SK-N-SH treated with all-trans-retinoic acid at 6 μM for 48 hours (cell line): ENCODE data around the gene SMOC1.

Experiments
- ATAC-seq: fragments of 200-7000 bp; cut with Tn5 transposase; 3 replicates; pipeline ENCODE4 v1.9.1; 2020; ENCODE audit warnings: mild to moderate bottlenecking, moderate library complexity
- ARNTL ChIP-seq: fragments of 450-650 bp; formaldehyde crosslinking; IDR thresholded peaks from 2 replicates; pipeline ENCODE4 v1.5.0; 2020; ENCODE audit warnings: low read depth, mild to moderate bottlenecking, moderate library complexity, borderline replicate concordance
- BACH2 ChIP-seq: fragments of 250-450 bp; sonication (Bioruptor Pico); IDR thresholded peaks from 2 replicates; pipeline ENCODE4 v1.9.0; 2021; ENCODE audit warnings: mild to moderate bottlenecking, borderline replicate concordance
- CSDC2 ChIP-seq: fragments of 250-450 bp; sonication (Bioruptor Pico); IDR thresholded peaks from 2 replicates; pipeline ENCODE4 v1.5.0; 2020; ENCODE audit warnings: mild to moderate bottlenecking, moderate library complexity
- ESRRG ChIP-seq: fragments of 250-450 bp; sonication (Bioruptor Pico); IDR thresholded peaks from 2 replicates; pipeline ENCODE4 v1.6.1; 2021; ENCODE audit warnings: mild to moderate bottlenecking
- GLIS3 ChIP-seq: fragments of 250-450 bp; sonication (Bioruptor Pico); IDR thresholded peaks from 2 replicates; pipeline ENCODE4 v1.5.0; 2020; ENCODE audit warnings: mild to moderate bottlenecking, moderate library complexity
- ISL1 ChIP-seq: fragments of 250-450 bp; sonication (Bioruptor Pico); IDR thresholded peaks from 2 replicates; pipeline ENCODE4 v2.1.2; 2022; ENCODE audit warnings: mild to moderate bottlenecking, moderate library complexity
- OSR1 ChIP-seq: fragments of 250-450 bp; sonication (Bioruptor Pico); IDR thresholded peaks from 2 replicates; pipeline ENCODE4 v1.8.0; 2022; ENCODE audit warnings: moderate library complexity, mild to moderate bottlenecking, inconsistent platforms
- PPARA ChIP-seq: fragments of 250-450 bp; sonication (Bioruptor Pico); IDR thresholded peaks from 2 replicates; pipeline ENCODE4 v1.5.0; 2020; ENCODE audit warnings: mild to moderate bottlenecking, borderline replicate concordance
- RARB ChIP-seq: fragments of 250-450 bp; sonication (Bioruptor Pico); IDR thresholded peaks from 2 replicates; pipeline ENCODE4 v1.8.0; 2021; ENCODE audit warnings: mild to moderate bottlenecking, moderate library complexity
- SNAI2 ChIP-seq: fragments of 250-450 bp; sonication (Bioruptor Pico); IDR thresholded peaks from 2 replicates; pipeline ENCODE4 v1.5.0; 2020; ENCODE audit warnings: mild to moderate bottlenecking, moderate library complexity
- TCF4 ChIP-seq: fragments of 250-450 bp; sonication (Bioruptor Pico); IDR thresholded peaks from 2 replicates; pipeline ENCODE4 v1.8.0; 2021; ENCODE audit warnings: mild to moderate bottlenecking, moderate library complexity, borderline replicate concordance
- TSHZ2 ChIP-seq: fragments of 250-450 bp; sonication (Bioruptor Pico); IDR thresholded peaks from 2 replicates; pipeline ENCODE4 v1.5.0; 2020; ENCODE audit warnings: mild to moderate bottlenecking, moderate library complexity
- ZC3H10 ChIP-seq: fragments of 250-450 bp; sonication (Bioruptor Pico); IDR thresholded peaks from 2 replicates; pipeline ENCODE4 v1.5.1; 2021; ENCODE audit warnings: mild to moderate bottlenecking, moderate library complexity
- ZFP3 ChIP-seq: fragments of 250-450 bp; sonication (Bioruptor Pico); IDR thresholded peaks from 2 replicates; pipeline ENCODE4 v1.5.0; 2020; ENCODE audit warnings: mild to moderate bottlenecking, moderate library complexity
- ZFP30 ChIP-seq: fragments of 450-650 bp; formaldehyde crosslinking; IDR thresholded peaks from 2 replicates; pipeline ENCODE4 v1.5.0; 2022; ENCODE audit warnings: mild to moderate bottlenecking, moderate library complexity
- ZNF565 ChIP-seq: fragments of 450-650 bp; formaldehyde crosslinking; conservative IDR thresholded peaks from 2 replicates; pipeline ENCODE4 v1.5.0; 2020; ENCODE audit warnings: low read depth, mild to moderate bottlenecking, moderate library complexity
- ZNF70 ChIP-seq: fragments of 450-650 bp; formaldehyde crosslinking; IDR thresholded peaks from 2 replicates; pipeline ENCODE4 v1.5.0; 2020; ENCODE audit warnings: mild to moderate bottlenecking, moderate library complexity
- ZNF8 ChIP-seq: fragments of 450-650 bp; formaldehyde crosslinking; IDR thresholded peaks from 2 replicates; pipeline ENCODE4 v1.5.0; 2020; ENCODE audit warnings: mild to moderate bottlenecking, moderate library complexity
- TF ChIP-seq, protein P1 (sequence below): fragments of 250-450 bp; sonication (Bioruptor Pico); IDR thresholded peaks from 2 replicates; pipeline ENCODE4 v1.8.0; 2020; ENCODE audit warnings: mild to moderate bottlenecking, moderate library complexity, borderline replicate concordance
- TF ChIP-seq, protein P2 (sequence below): fragments of 250-450 bp; sonication (Bioruptor Pico); IDR thresholded peaks from 2 replicates; pipeline ENCODE4 v1.5.1; 2021; ENCODE audit warnings: mild to moderate bottlenecking, moderate library complexity
- TF ChIP-seq, protein P3 (sequence below): fragments of 250-450 bp; sonication (Bioruptor Pico); IDR thresholded peaks from 2 replicates; pipeline ENCODE4 v1.5.1; 2020; ENCODE audit warnings: low read depth, mild to moderate bottlenecking, moderate library complexity

The SMOC1 gene

DNA sequence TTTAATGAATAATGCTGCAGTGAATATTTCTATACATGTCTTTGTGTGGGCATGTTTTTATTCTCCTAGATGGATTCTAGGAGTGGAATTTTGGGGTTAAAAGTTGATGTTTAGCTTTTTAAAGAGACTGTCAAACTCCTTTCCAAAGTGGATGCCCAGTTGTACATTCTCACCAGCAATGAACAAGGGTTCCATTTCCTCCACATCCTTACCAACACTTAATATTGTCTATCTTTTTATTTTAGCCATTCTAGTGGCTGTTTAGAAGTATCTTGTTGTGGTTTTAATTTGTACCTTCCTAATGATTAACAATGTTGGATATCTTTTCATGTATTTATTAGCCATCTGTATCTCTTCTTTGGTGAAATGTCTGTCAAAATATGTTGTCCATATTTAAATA lies 109.8 kb downstream of the SMOC1 start (continued):
- no peak for TF ChIP-seq ZNF565
- no peak for TF ChIP-seq ZNF8 (CRISPR knock-in tag)
- no peak for TF ChIP-seq ZFP3 (CRISPR knock-in tag)
- TF ChIP-seq ZFP30 (CRISPR knock-in tag) = no peak
- no peak for TF ChIP-seq ARNTL (CRISPR knock-in tag)
- TF ChIP-seq SNAI2 = no peak
- no peak for TF ChIP-seq ISL1 (CRISPR knock-in tag)

- no peak for ATAC-seq
- TF ChIP-seq ZNF8 (CRISPR knock-in tag) (no peak), OSR1 (CRISPR knock-in tag) (no peak), TSHZ2 (CRISPR knock-in tag) (no peak), GLIS3 (CRISPR knock-in tag) (no peak), BACH2 (no peak), ZNF565 (no peak)
Measured at GRCh38 chr14:69989622-69990021, 110.4 kb downstream of the SMOC1 start.

GRCh38 chr14:69990323-69990722 lies 111.1 kb downstream of the SMOC1 start:
- no peak for TF ChIP-seq ZNF8 (CRISPR knock-in tag)
- no peak for TF ChIP-seq TCF4
- no peak for TF ChIP-seq OSR1 (CRISPR knock-in tag)
- TF ChIP-seq ESRRG (CRISPR knock-in tag) = no peak
- no peak for TF ChIP-seq GLIS3 (CRISPR knock-in tag)

DNA sequence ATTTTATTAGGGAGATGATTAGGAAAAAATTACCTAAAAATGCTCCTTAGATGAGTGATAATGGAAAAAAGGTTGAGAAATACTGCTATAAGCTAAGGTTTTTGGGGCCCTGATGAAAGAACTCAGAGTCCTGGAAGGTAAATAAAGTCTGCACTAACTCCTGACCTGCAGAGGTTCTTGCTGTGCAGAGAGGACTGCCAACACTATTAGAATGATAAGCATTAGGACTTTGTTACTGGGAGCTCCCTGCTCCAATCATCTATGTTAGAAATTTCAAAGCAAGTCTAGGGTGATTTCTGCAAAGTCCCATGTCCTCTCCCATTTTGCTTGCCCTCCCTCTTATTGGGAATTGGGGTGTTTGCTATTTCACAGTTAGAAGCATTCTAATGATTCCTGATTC lies 112.2 kb downstream of the SMOC1 start:
- no peak for ATAC-seq
- TF ChIP-seq OSR1 (CRISPR knock-in tag) (no peak), ESRRG (CRISPR knock-in tag) (no peak), ZNF70 (CRISPR knock-in tag) (no peak), ARNTL (CRISPR knock-in tag) (no peak), ZNF8 (CRISPR knock-in tag) (no peak), SNAI2 (no peak), RARB (CRISPR knock-in tag) (no peak), ZFP30 (CRISPR knock-in tag) (no peak), TSHZ2 (CRISPR knock-in tag) (no peak), BACH2 (no peak), ZFP3 (CRISPR knock-in tag) (no peak), ISL1 (CRISPR knock-in tag) (no peak), TCF4 (no peak), CSDC2 (CRISPR knock-in tag) (no peak), PPARA (CRISPR knock-in tag) (no peak), ZC3H10 (CRISPR knock-in tag) (no peak), GLIS3 (CRISPR knock-in tag) (no peak)
- TF ChIP-seq, protein P1, sequence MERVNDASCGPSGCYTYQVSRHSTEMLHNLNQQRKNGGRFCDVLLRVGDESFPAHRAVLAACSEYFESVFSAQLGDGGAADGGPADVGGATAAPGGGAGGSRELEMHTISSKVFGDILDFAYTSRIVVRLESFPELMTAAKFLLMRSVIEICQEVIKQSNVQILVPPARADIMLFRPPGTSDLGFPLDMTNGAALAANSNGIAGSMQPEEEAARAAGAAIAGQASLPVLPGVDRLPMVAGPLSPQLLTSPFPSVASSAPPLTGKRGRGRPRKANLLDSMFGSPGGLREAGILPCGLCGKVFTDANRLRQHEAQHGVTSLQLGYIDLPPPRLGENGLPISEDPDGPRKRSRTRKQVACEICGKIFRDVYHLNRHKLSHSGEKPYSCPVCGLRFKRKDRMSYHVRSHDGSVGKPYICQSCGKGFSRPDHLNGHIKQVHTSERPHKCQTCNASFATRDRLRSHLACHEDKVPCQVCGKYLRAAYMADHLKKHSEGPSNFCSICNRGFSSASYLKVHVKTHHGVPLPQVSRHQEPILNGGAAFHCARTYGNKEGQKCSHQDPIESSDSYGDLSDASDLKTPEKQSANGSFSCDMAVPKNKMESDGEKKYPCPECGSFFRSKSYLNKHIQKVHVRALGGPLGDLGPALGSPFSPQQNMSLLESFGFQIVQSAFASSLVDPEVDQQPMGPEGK (CRISPR knock-in tag) = no peak
- TF ChIP-seq, protein P2, sequence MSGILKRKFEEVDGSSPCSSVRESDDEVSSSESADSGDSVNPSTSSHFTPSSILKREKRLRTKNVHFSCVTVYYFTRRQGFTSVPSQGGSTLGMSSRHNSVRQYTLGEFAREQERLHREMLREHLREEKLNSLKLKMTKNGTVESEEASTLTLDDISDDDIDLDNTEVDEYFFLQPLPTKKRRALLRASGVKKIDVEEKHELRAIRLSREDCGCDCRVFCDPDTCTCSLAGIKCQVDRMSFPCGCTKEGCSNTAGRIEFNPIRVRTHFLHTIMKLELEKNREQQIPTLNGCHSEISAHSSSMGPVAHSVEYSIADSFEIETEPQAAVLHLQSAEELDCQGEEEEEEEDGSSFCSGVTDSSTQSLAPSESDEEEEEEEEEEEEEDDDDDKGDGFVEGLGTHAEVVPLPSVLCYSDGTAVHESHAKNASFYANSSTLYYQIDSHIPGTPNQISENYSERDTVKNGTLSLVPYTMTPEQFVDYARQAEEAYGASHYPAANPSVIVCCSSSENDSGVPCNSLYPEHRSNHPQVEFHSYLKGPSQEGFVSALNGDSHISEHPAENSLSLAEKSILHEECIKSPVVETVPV (CRISPR knock-in tag) = no peak
- TF ChIP-seq, protein P3, sequence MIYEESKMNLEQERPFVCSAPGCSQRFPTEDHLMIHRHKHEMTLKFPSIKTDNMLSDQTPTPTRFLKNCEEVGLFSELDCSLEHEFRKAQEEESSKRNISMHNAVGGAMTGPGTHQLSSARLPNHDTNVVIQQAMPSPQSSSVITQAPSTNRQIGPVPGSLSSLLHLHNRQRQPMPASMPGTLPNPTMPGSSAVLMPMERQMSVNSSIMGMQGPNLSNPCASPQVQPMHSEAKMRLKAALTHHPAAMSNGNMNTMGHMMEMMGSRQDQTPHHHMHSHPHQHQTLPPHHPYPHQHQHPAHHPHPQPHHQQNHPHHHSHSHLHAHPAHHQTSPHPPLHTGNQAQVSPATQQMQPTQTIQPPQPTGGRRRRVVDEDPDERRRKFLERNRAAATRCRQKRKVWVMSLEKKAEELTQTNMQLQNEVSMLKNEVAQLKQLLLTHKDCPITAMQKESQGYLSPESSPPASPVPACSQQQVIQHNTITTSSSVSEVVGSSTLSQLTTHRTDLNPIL (CRISPR knock-in tag) = no peak

More at GRCh38 chr14:69990323-69990722, 111.1 kb downstream of the SMOC1 start:
- ATAC-seq = no peak
